HEK293 (cell line): ENCODE measurements around the gene CDH23.

Source experiments
- CTCF ChIA-PET: fragments of 350-600 bp; formaldehyde crosslinking; extraction: SDS; loops from one replicate; lab custom pipeline; 2021; ENCODE audit warnings: antibody characterized with exemption; lab: Yijun Ruan, JAX
- POLR2A ChIA-PET: fragments of 300-600 bp; formaldehyde crosslinking; extraction: SDS; loops from one replicate; lab custom pipeline; 2020; ENCODE audit warnings: antibody characterized with exemption, inconsistent platforms; lab: Yijun Ruan, JAX
- H3K27ac ChIP-seq: fragments of 200-500 bp; sonication (Bioruptor generic); 2 replicates; pipeline ENCODE4 v1.5.1; 2014; ENCODE audit warnings: low read depth, low read length, control low read depth, inconsistent platforms; ENCODE audit errors: extremely low read depth
- H3K36me3 ChIP-seq, 2 experiments: fragments of 200-500 bp in 1 of 2; sonication (Bioruptor generic) in 1 of 2; 1 replicate in 1 of 2; 2 replicates in 1 of 2; pipeline ENCODE4 v1.5.1; 2014 to 2017; ENCODE audit warnings: inconsistent platforms in 2 of 2, low read length in 2 of 2; ENCODE audit not compliant: control insufficient read depth in 2 of 2, insufficient read depth in 1 of 2
- H3K4me1 ChIP-seq: fragments of 200-500 bp; sonication (Bioruptor generic); 2 replicates; pipeline ENCODE4 v1.5.1; 2014; ENCODE audit warnings: mild to moderate bottlenecking, low read length, inconsistent platforms; ENCODE audit not compliant: control insufficient read depth, insufficient read depth
- H3K4me3 ChIP-seq: 2 replicates; pipeline ENCODE4 v1.5.1; 2011; ENCODE audit warnings: low read depth, mild to moderate bottlenecking, control low read depth, low read length, moderate library complexity
- H3K9me3 ChIP-seq: fragments of 200-500 bp; sonication (Bioruptor generic); 2 replicates; pipeline ENCODE4 v1.5.1; 2014; ENCODE audit warnings: low read depth, low read length, inconsistent platforms; ENCODE audit not compliant: control insufficient read depth, insufficient read depth
- CTCF ChIP-seq: fragments of 450-650 bp; formaldehyde crosslinking; IDR thresholded peaks from 2 replicates; pipeline ENCODE4 v1.5.1; 2016; ENCODE audit warnings: missing biosample characterization, missing genetic modification characterization
- KLF10 ChIP-seq: fragments of 450-650 bp; IDR thresholded peaks from 2 replicates; pipeline ENCODE4 v1.5.1; 2018; ENCODE audit warnings: missing biosample characterization, mild to moderate bottlenecking, missing genetic modification characterization
- TCF7L2 ChIP-seq: IDR thresholded peaks from 2 replicates; pipeline ENCODE4 v1.6.1; 2011; ENCODE audit warnings: low read depth, mild to moderate bottlenecking, inconsistent platforms, low read length, moderate library complexity, borderline replicate concordance
- TSHZ1 ChIP-seq: fragments of 450-650 bp; formaldehyde crosslinking; IDR thresholded peaks from 2 replicates; pipeline ENCODE4 v1.5.1; 2016; ENCODE audit warnings: missing biosample characterization, missing genetic modification characterization, borderline replicate concordance
- WT1 ChIP-seq: fragments of 450-650 bp; formaldehyde crosslinking; IDR thresholded peaks from 2 replicates; pipeline ENCODE4 v1.5.1; 2016; ENCODE audit warnings: missing biosample characterization, missing genetic modification characterization
- ZNF157 ChIP-seq: fragments of 450-650 bp; formaldehyde crosslinking; IDR thresholded peaks from 2 replicates; pipeline ENCODE4 v1.5.1; 2016; ENCODE audit warnings: missing biosample characterization, missing genetic modification characterization
- ZNF23 ChIP-seq: fragments of 450-650 bp; formaldehyde crosslinking; IDR thresholded peaks from 2 replicates; pipeline ENCODE4 v1.5.1; 2016; ENCODE audit warnings: missing biosample characterization, missing genetic modification characterization, borderline replicate concordance
- ZNF24 ChIP-seq: fragments of 450-650 bp; formaldehyde crosslinking; IDR thresholded peaks from 2 replicates; pipeline ENCODE4 v1.5.1; 2016; ENCODE audit warnings: missing biosample characterization, missing genetic modification characterization
- ZNF558 ChIP-seq: fragments of 450-650 bp; formaldehyde crosslinking; IDR thresholded peaks from 2 replicates; pipeline ENCODE4 v1.5.1; 2016; ENCODE audit warnings: missing biosample characterization, missing genetic modification characterization
- ZNF621 ChIP-seq: fragments of 450-650 bp; formaldehyde crosslinking; IDR thresholded peaks from 2 replicates; pipeline ENCODE4 v1.5.1; 2017; ENCODE audit warnings: missing biosample characterization, missing genetic modification characterization
- ZNF624 ChIP-seq: fragments of 450-650 bp; formaldehyde crosslinking; IDR thresholded peaks from 2 replicates; pipeline ENCODE4 v1.5.1; 2017; ENCODE audit warnings: missing biosample characterization, missing genetic modification characterization
- ZNF626 ChIP-seq: fragments of 450-650 bp; sonication (Bioruptor Pico); formaldehyde crosslinking; IDR thresholded peaks from 2 replicates; pipeline ENCODE4 v1.5.1; 2018; ENCODE audit warnings: missing biosample characterization, missing genetic modification characterization, inconsistent platforms
- ZNF639 ChIP-seq: fragments of 450-650 bp; formaldehyde crosslinking; IDR thresholded peaks from 2 replicates; pipeline ENCODE4 v1.5.1; 2016; ENCODE audit warnings: missing biosample characterization, missing genetic modification characterization
- ZNF664 ChIP-seq: fragments of 450-650 bp; formaldehyde crosslinking; IDR thresholded peaks from 2 replicates; pipeline ENCODE4 v1.5.1; 2016; ENCODE audit warnings: missing biosample characterization, missing genetic modification characterization
- ZNF791 ChIP-seq: fragments of 450-650 bp; formaldehyde crosslinking; IDR thresholded peaks from 2 replicates; pipeline ENCODE4 v1.5.1; 2016; ENCODE audit warnings: missing biosample characterization, missing genetic modification characterization
- ZSCAN4 ChIP-seq: fragments of 450-650 bp; formaldehyde crosslinking; IDR thresholded peaks from 2 replicates; pipeline ENCODE4 v1.5.1; 2017; ENCODE audit warnings: missing biosample characterization, missing genetic modification characterization

CDH23 gene

DNA sequence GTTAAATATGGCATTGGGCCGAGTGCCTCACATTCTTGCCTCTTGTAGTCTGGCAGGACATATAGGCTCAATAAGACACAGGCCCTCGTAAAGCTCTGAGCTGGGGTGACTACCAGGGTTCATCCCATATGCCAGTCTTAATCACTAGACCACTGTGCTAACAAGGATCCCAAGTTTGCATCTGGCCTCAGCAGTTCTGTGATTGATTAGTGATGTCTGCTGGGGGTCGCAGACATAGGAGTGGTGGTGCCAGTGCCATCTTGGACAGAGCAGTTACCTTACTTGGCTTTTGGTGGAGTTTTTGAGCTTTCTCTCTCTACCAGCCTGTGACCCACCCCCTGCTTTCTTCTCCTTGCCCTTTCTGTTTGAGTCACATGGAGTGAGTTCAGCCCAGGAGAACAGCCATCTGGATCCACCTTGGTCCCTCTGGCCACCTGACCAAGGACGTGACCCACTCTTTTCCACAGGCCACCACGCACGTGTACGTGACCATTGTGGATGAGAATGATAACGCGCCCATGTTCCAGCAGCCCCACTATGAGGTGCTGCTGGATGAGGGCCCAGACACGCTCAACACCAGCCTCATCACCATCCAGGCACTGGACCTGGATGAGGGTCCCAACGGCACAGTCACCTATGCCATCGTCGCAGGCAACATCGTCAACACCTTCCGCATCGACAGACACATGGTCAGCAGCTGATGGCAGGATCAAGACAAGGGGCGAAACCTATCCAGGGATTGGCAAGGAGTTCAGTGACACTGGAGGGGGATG lies 380.7 kb downstream of the CDH23 start (continued):
- TF ChIP-seq ZNF664 (tag by site-specific recombination) (no peak), TCF7L2 (no peak), ZNF23 (peak; percentile 94), ZNF157 (tag by site-specific recombination) (no peak)

DNA sequence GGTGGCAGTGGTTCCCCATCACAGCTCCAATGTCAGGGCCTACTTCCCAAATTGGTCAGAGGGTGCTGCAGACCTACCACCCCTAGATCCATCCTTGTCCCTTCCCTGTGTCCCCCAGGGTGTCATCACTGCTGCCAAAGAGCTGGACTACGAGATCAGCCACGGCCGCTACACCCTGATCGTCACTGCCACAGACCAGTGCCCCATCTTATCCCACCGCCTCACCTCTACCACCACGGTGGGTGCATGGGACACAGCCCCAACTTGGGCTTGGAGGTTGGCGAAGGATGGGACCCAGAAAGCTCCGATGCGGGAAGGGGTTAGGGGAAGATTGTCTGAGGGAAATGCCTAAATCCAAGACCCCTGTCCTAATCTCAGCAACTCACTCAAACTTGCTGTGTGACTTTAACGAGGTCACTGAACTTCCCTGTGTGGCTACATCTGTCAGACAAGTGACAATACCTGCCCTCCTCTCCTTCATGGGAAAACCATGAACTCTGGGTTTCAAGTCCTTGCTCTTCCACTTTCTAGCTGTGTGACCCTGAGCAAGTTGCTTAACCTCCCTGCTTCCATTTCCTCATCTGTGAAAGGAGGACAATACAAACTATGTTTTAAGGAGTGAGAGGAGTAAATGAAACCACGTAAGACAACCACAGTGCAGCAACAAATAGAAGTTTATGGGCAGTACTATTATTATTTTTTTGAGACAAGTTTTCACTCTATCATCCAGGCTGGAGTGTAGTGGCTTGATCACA lies 381.5 kb downstream of the CDH23 start:
- Histone ChIP-seq H3K36me3 (no peaks in the 10 kb centered on the region), H3K4me1 (no peaks in the 10 kb centered on the region), H3K4me3 (no peak overlapping the region), H3K27ac (no peak overlapping the region), H3K9me3 (no peaks in the 10 kb centered on the region)
- no peak for TF ChIP-seq WT1 (tag by site-specific recombination)
- TF ChIP-seq ZNF624 (tag by site-specific recombination), result no peak
- TF ChIP-seq ZSCAN4 (tag by site-specific recombination), result no peak
- ChIA-PET CTCF (interaction anchor here (0.7 to 1.4 kb wide), 3 partner anchors 73 to 118 kb away, joined by 3 to 6 read pairs (median 4); partner anchors contain the start of gene PSAP), POLR2A (no interaction called here)

DNA sequence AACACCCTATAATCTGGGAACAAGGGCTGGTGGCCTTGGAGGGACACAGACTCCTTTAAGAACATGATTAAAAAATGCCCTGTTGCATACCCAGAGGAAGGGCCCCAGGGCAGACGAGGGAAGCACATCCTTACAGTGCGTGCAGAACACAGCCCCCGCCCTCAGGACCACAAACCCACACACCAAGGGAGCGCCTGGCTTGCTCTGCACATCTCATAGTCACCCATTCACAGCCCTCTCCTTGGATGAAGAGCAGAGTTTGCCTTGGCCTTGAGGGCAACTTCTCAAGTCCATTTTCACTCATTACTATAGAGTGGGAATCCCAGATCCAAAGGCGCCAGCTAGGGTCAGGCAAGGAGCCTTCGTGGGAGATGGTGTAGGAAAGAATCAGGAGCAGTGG lies 382.9 kb downstream of the CDH23 start:
- POLR2A ChIA-PET, result no interaction called here
- TF ChIP-seq ZNF157 (tag by site-specific recombination) (no peak), ZNF639 (no peak), ZNF621 (tag by site-specific recombination) (no peak), ZNF24 (tag by site-specific recombination) (no peak), KLF10 (tag by site-specific recombination) (no peak), ZNF791 (tag by site-specific recombination) (no peak), CTCF (tag by site-specific recombination) (no peak), TSHZ1 (tag by site-specific recombination) (no peak), ZNF558 (tag by site-specific recombination) (no peak), ZNF626 (tag by site-specific recombination) (no peak)
- TF ChIP-seq, all 188 proteins: peak for 0
- Histone ChIP-seq H3K36me3 (no peaks in the 10 kb centered on the region), H3K4me1 (no peaks in the 10 kb centered on the region), H3K4me3 (no peak overlapping the region), H3K9me3 (no peaks in the 10 kb centered on the region), H3K27ac (no peak overlapping the region)
- CTCF ChIA-PET, result interaction anchor here (0.5 kb wide), 1 partner anchor 210 kb away, joined by 5 read pairs; no protein-coding TSS in a partner anchor
